HG03342 (cell line): ENCODE measurements around the gene MTERF1.

Experiments
- ATAC-seq: cut with Tn5 transposase; IDR thresholded peaks from one replicate; pipeline ENCODE4 v1.9.1; 2021; ENCODE audit warnings: mild to moderate bottlenecking, moderate library complexity; ENCODE audit not compliant: unreplicated experiment

Gene MTERF1

GRCh38 chr7:91835826-91836368 is 44.6 kb downstream of the MTERF1 start:
- no peak for ATAC-seq

GRCh38 chr7:91835091-91835825 is 45.2 kb downstream of the MTERF1 start:
- no peak for ATAC-seq

- ATAC-seq = no peak
These were observed 47.9 kb downstream of the MTERF1 start for GRCh38 chr7:91832493-91833045.

GRCh38 chr7:91827169-91827568 is 53.3 kb downstream of the MTERF1 start:
- ATAC-seq = no peak

GRCh38 chr7:91826377-91826776 is 54.1 kb downstream of the MTERF1 start:
- ATAC-seq = no peak

- no peak for ATAC-seq
These were observed 56.3 kb downstream of the MTERF1 start for GRCh38 chr7:91824201-91824600.
